GM12878 (cell line): ENCODE measurements around the gene TTLL7. TPM values are rescaled to one million over a fixed set of nuclear protein-coding genes. Genes with fewer than 3 reads are reported as not detected.

Experiments used
- ATAC-seq: fragments of 200-7000 bp; cut with Tn5 transposase; 3 replicates; pipeline ENCODE4 v1.9.1; 2020; ENCODE audit warnings: mild to moderate bottlenecking, moderate library complexity
- BruUV-seq: library from RNA; stranded (reverse); fragments of 400-500 nt; replicated peaks from 2 replicates; lab custom pipeline; 2021; lab: Mats Ljungman, UMichigan
- CTCF ChIA-PET: fragments of 300-600 bp; sonication (Branson Sonifier 250); formaldehyde crosslinking; extraction: SDS; loops from one replicate; lab custom pipeline; 2021; ENCODE audit warnings: inconsistent platforms; lab: Yijun Ruan, JAX
- POLR2A ChIA-PET: fragments of 350-600 bp; formaldehyde crosslinking; extraction: SDS; loops from one replicate; lab custom pipeline; 2021; ENCODE audit warnings: inconsistent platforms; lab: Charles Lee
- RAD21 ChIA-PET: fragments of 300-600 bp; sonication (Branson Sonifier 250); formaldehyde crosslinking; loops from one replicate; lab custom pipeline; 2023; ENCODE audit warnings: antibody characterized with exemption; ENCODE audit not compliant: unreplicated experiment; lab: Charles Lee
- SMC1A ChIA-PET: fragments of 300-600 bp; sonication (Branson Sonifier 250); formaldehyde crosslinking; loops from one replicate; lab custom pipeline; 2023; ENCODE audit not compliant: unreplicated experiment, uncharacterized antibody; lab: Charles Lee
- DNase-seq: peaks from one replicate; pipeline ENCODE4 v3.0.0-alpha.2; 2011; ENCODE audit warnings: low read depth, low spot score
- FAIRE-seq: peaks from 3 replicates; lab custom pipeline; 2011; peaks lifted over from hg19 to GRCh38; lab: Jason Lieb, UNC
- H2AFZ ChIP-seq: 2 replicates; pipeline ENCODE4 v1.6.0; 2011; ENCODE audit warnings: low read depth, low read length, control low read depth; ENCODE audit not compliant: control insufficient read depth
- H3K27ac ChIP-seq: 2 replicates; pipeline ENCODE4 v1.5.1; 2011; ENCODE audit warnings: control low read depth; ENCODE audit not compliant: control insufficient read depth, insufficient read depth
- H3K27me3 ChIP-seq, 2 experiments: replicated peaks in 1 of 2; 2 replicates each; pipeline versions ENCODE4 v1.6.0 to v1.6.1; 2011; ENCODE audit warnings: low read length in 1 of 2; ENCODE audit not compliant: control insufficient read depth in 2 of 2, insufficient read depth in 2 of 2
- H3K36me3 ChIP-seq, 2 experiments: 2 replicates each; pipeline ENCODE4 v1.5.1; 2011; ENCODE audit warnings: low read length in 1 of 2; ENCODE audit not compliant: control insufficient read depth in 2 of 2, insufficient read depth in 2 of 2
- H3K4me1 ChIP-seq: 2 replicates; pipeline ENCODE4 v1.6.1; 2011; ENCODE audit warnings: mild to moderate bottlenecking, low read length, moderate library complexity, mixed read lengths; ENCODE audit not compliant: control insufficient read depth, insufficient read depth
- H3K4me2 ChIP-seq: 2 replicates; pipeline ENCODE4 v1.6.0; 2011; ENCODE audit warnings: control low read depth; ENCODE audit not compliant: control insufficient read depth, insufficient read depth
- H3K4me3 ChIP-seq: fragments of 200-600 bp; sonication (generic); 2 replicates; pipeline ENCODE4 v1.5.1; 2016
- H3K79me2 ChIP-seq: 2 replicates; pipeline ENCODE4 v1.6.0; 2011; ENCODE audit warnings: low read length; ENCODE audit not compliant: control insufficient read depth, insufficient read depth
- H3K9ac ChIP-seq: 2 replicates; pipeline ENCODE4 v1.8.0; 2011; ENCODE audit warnings: low read length, control low read depth, mixed read lengths; ENCODE audit not compliant: control insufficient read depth, insufficient read depth
- H3K9me3 ChIP-seq: replicated peaks from 3 replicates; pipeline ENCODE4 v1.5.1; 2011; ENCODE audit warnings: mild to moderate bottlenecking, low read length; ENCODE audit not compliant: control insufficient read depth, insufficient read depth
- H4K20me1 ChIP-seq: 2 replicates; pipeline ENCODE4 v1.6.0; 2011; ENCODE audit not compliant: control insufficient read depth, insufficient read depth
- BACH1 ChIP-seq: fragments of 450-650 bp; IDR thresholded peaks from 2 replicates; pipeline ENCODE4 v1.6.1; 2017; ENCODE audit warnings: mild to moderate bottlenecking, borderline replicate concordance
- E2F4 ChIP-seq: IDR thresholded peaks from 2 replicates; pipeline ENCODE4 v1.6.1; 2012; ENCODE audit warnings: low read depth, low read length, improper control_type of control experiment
- NRF1 ChIP-seq: conservative IDR thresholded peaks from 2 replicates; pipeline ENCODE4 v1.6.1; 2011; ENCODE audit warnings: mild to moderate bottlenecking, low read depth, low read length, improper control_type of control experiment
- WGBS: methylation state at CpG from one replicate; pipeline ENCODE4 v1.1.6; 2016; ENCODE audit warnings: low lambda C conversion rate; ENCODE audit not compliant: insufficient replicate concordance, insufficient coverage; ENCODE audit errors: missing lambda C conversion rate; 5-methylcytosine and 5-hydroxymethylcytosine counted together
- in situ Hi-C: fragments of 300-500 bp; cut with MboI; formaldehyde crosslinking; loops from 9 replicates; pipeline ENCODE4 v1.14.3; 2018; ENCODE audit warnings: mixed read lengths
- intact Hi-C: fragments of 100-400 bp; cut with micrococcal nuclease; formaldehyde crosslinking; loops from one replicate; pipeline ENCODE4 v1.14.2; 2022; ENCODE audit not compliant: unreplicated experiment
- polyA plus RNA-seq, 11 experiments: library from polyadenylated mRNA; depleted of rRNA in 4 of 11; unstranded in 6 of 11; stranded (reverse) in 5 of 11; fragments of >200 nt; fragmentation: Nextera tagmentation in 4 of 11; fragmentation: Illumina TruSeq in 1 of 11; extraction: Ambion mirVana in 4 of 11; extraction: Trizol in 1 of 11; gene quantifications; 1 replicate in 1 of 11; 2 replicates in 10 of 11; pipeline versions ENCODE4 v1.2.1 to v1.2.3, GENCODE V29; 2011 to 2016; ENCODE audit warnings: inconsistent platforms in 2 of 11, missing spikeins in 2 of 11, low read depth in 1 of 11
- total RNA-seq, 4 experiments: library from RNA; depleted of rRNA in 3 of 4; stranded (reverse); fragments of >200 nt in 3 of 4; fragmentation: Illumina TruSeq in 1 of 4; extraction: Trizol in 1 of 4; gene quantifications; 2 replicates each; pipeline versions ENCODE4 v1.2.1 to v1.2.3, GENCODE V29; 2013 to 2021

Gene TTLL7
- total and polyA plus RNA-seq, 10 of the 15 experiments (the other 5 are each of a cell fraction or from before 2014, with no cell fraction given) = 0.03 to 1.4 (median 0.61) TPM

GRCh38 chr1:83900524-83900923, 98.4 kb downstream of the TTLL7 start:
- no peaks in the 10 kb centered on the region for H3K36me3 ChIP-seq
- H3K27ac ChIP-seq = no peak overlapping the region
- FAIRE-seq (no peak), ATAC-seq (no peak), DNase-seq (no peak)
- H3K4me2 ChIP-seq = no peak overlapping the region
- no peak overlapping the region for H2AFZ ChIP-seq
- ChIA-PET SMC1A (no interaction called here), RAD21 (interaction anchor here (1.1 kb wide), 1 partner anchor 720 kb away, joined by 3 read pairs; no protein-coding TSS in a partner anchor), CTCF (no interaction called here), POLR2A (no interaction called here)
- BruUV-seq = no TSS peak
- no peak overlapping the region for H3K9ac ChIP-seq
- 30% methylated on average over 3 of the region's 3 CpGs for WGBS
- H3K4me3 ChIP-seq = no peak overlapping the region
- H3K27me3 ChIP-seq = no peaks in the 10 kb centered on the region
- H3K79me2 ChIP-seq = no peaks in the 10 kb centered on the region
- in situ Hi-C loops = loop anchor here (25.0 kb wide), 1 partner anchor 862 kb away; no protein-coding TSS in a partner anchor
- no peaks in the 10 kb centered on the region for H3K9me3 ChIP-seq
- no peaks in the 10 kb centered on the region for H4K20me1 ChIP-seq
- no peak for TF ChIP-seq BACH1
- intact Hi-C loops = loop anchor here (10.0 kb wide), 1 partner anchor 724 kb away; no protein-coding TSS in a partner anchor
- H3K4me1 ChIP-seq = no peaks in the 10 kb centered on the region

GRCh38 chr1:83897516-83897915, 101.4 kb downstream of the TTLL7 start:
- ChIA-PET CTCF (interaction anchor here (1.2 to 3.2 kb wide), 2 partner anchors 9 to 36 kb away, joined by 4 to 10 read pairs; no protein-coding TSS in a partner anchor), RAD21 (no interaction called here), POLR2A (interaction anchor here (0.7 kb wide), 1 partner anchor 600 kb away, joined by 3 read pairs; no protein-coding TSS in a partner anchor), SMC1A (interaction anchor here (0.6 to 0.8 kb wide), 3 partner anchors 9 to 167 kb away, joined by 3 to 5 read pairs (median 5); no protein-coding TSS in a partner anchor)
- no peak overlapping the region for H2AFZ ChIP-seq
- ATAC-seq (no peak), DNase-seq (no peak), FAIRE-seq (no peak)
- no peaks in the 10 kb centered on the region for H3K36me3 ChIP-seq
- H3K4me2 ChIP-seq = no peak overlapping the region
- no peaks in the 10 kb centered on the region for H4K20me1 ChIP-seq
- no peaks in the 10 kb centered on the region for H3K27me3 ChIP-seq
- intact Hi-C loops (no loop called here), in situ Hi-C loops (no loop called here)
- H3K4me3 ChIP-seq = no peak overlapping the region
- H3K79me2 ChIP-seq = no peaks in the 10 kb centered on the region
- TF ChIP-seq NRF1 (no peak), E2F4 (no peak)
- no peaks in the 10 kb centered on the region for H3K4me1 ChIP-seq
- no peaks in the 10 kb centered on the region for H3K9me3 ChIP-seq
- 34% methylated on average over 2 of the region's 2 CpGs for WGBS
- no TSS peak for BruUV-seq
- no peak overlapping the region for H3K9ac ChIP-seq
- H3K27ac ChIP-seq = no peak overlapping the region
